Measurements from ENCODE around the gene IVD. TPM values are rescaled to one million over a fixed set of nuclear protein-coding genes. Genes with fewer than 3 reads are reported as not detected.

Gene IVD
- total RNA-seq, 1 experiment from 2014 or later: 22.3 TPM

DNA sequence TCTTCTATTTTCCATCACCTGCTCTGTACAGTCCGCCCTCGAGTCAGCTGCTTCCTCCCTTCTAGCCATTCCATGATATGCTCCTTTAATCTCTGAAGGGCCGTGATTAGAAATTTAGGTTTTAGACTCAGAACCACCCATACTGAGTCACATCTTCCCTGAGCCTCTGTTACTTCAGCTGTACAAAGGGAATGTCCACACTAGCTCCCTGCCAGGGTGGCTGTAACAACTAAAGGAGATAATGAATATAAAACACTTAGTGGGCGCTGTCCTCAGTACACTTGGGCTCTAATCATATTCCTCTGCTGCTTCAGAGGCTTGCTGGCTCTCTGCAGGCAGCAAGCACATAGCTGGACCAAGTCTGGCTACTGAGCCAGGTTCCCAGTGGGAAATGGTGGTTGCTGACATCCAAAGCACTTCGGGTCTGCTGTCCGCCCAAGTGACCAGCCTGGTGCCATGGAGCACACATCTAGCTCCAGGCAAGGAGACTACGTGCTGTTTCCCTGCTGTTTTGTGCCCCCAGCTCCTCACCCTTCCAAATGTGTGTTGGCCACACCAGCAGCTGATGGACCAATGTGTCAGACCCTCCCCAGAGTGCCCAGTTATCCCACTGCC is 64.3 kb downstream of the IVD start:
- Histone ChIP-seq H3K4me3 (no peak overlapping the region), H3K27ac (peak overlapping the region; percentile 74), H3K36me3 (peaks cover 34% of the 10 kb centered on the region), H3K9me3 (replicated peaks) (no peaks in the 10 kb centered on the region), H3K4me1 (replicated peaks) (peaks cover 37% of the 10 kb centered on the region), H3K27me3 (replicated peaks) (no peaks in the 10 kb centered on the region)
- DNase-seq (ENCODE audit: low read depth in 1 of 2, low spot score in 2 of 2): peak in 1 of 2 experiments; percentile 12

DNA sequence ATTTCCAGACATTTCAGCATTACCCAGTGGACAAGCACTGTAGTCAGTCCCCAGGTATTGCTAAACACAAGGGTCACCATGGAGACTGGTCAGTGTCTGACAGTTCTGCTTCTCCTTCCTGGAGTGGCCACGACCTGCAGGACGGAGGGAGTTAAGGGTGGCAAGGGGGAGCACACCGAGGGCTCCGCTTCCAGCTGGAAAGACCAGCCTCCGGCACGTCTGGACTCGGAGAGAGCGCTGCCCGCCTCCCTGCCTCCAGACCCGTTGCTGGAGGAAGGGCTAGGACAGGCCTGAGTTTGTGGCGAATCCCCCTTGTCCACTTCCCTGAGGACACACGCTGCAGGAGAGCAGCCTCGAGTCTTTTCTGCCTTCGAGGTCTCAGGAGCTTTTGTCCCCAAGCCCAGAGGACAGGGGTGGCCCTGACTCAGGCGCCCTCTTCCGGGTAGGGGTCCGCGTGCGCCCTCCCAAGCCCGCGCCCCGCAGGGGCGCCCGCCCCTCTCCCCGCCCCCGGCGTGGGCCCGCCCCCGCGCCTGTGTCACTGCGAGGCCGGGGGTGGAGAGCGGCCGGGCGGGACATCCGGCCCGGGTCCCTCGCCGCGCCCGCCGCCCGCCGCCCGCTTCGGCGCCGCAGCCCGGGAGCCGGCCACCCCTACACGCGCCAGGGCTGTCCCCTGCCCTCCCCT is 65.0 kb downstream of the IVD start, which contains the start of gene CHST14:
Gene CHST14 (plus strand): TSS at position 562 of the 682 bp plus-strand sequence. CDS start 230 bp downstream, outside the sequence.
- DNase-seq (ENCODE audit: low read depth in 1 of 2, low spot score in 2 of 2): peak; percentile 63 to 68
- Histone ChIP-seq H3K4me1 (replicated peaks) (peaks cover 37% of the 10 kb centered on the region), H3K27ac (peak within 1 kb of the TSS; percentile 74), H3K4me3 (peak within 1 kb of the TSS; percentile 73), H3K36me3 (peaks cover 28% of the 10 kb centered on the region), H3K27me3 (replicated peaks) (no peaks in the 10 kb centered on the region), H3K9me3 (replicated peaks) (no peaks in the 10 kb centered on the region)

Other genes starting within 250 kb of the IVD start
- gene BUB1B, start 244.7 kb upstream of the IVD start, total RNA-seq (2014; rRNA removed; shearing (Covaris generic)): 74.1 and 91.0 TPM in 2 replicates
- gene PAK6, start 166.7 kb upstream of the IVD start, total RNA-seq (2014; rRNA removed; shearing (Covaris generic)): 0.05 and 0.09 TPM in 2 replicates
- 11.4 and 13.6 TPM in 2 replicates for gene ANKRD63, start 122.7 kb upstream of the IVD start, total RNA-seq (2014; rRNA removed; shearing (Covaris generic))
- 34.8 and 61.9 TPM in 2 replicates for gene PLCB2, start 97.9 kb upstream of the IVD start, total RNA-seq (2014; rRNA removed; shearing (Covaris generic))
- 89.8 and 101 TPM in 2 replicates for gene INAFM2, start 82.1 kb upstream of the IVD start, total RNA-seq (2014; rRNA removed; shearing (Covaris generic))
- gene CCDC9B, start 64.9 kb upstream of the IVD start, total RNA-seq (2014; rRNA removed; shearing (Covaris generic)): 29.5 and 39.0 TPM in 2 replicates
- not detected in 2 replicates for gene PHGR1, start 54.8 kb upstream of the IVD start, total RNA-seq (2014; rRNA removed; shearing (Covaris generic))
- 0.21 and 0.28 TPM in 2 replicates for gene DISP2, start 47.6 kb upstream of the IVD start, total RNA-seq (2014; rRNA removed; shearing (Covaris generic))
- gene KNSTRN, start 23.1 kb upstream of the IVD start, total RNA-seq (2014; rRNA removed; shearing (Covaris generic)): 63.7 and 96.6 TPM in 2 replicates
- gene BAHD1, start 35.2 kb downstream of the IVD start, total RNA-seq (2014; rRNA removed; shearing (Covaris generic)): 8.4 and 11.4 TPM in 2 replicates
- gene CHST14, start 65.2 kb downstream of the IVD start, total RNA-seq (2014; rRNA removed; shearing (Covaris generic)): 28.7 and 30.2 TPM in 2 replicates
- gene CCDC32, start 159.2 kb downstream of the IVD start, total RNA-seq (2014; rRNA removed; shearing (Covaris generic)): 20.2 and 24.4 TPM in 2 replicates
- gene RPUSD2, start 163.5 kb downstream of the IVD start, total RNA-seq (2014; rRNA removed; shearing (Covaris generic)): 16.4 and 25.9 TPM in 2 replicates
- 83.2 and 88.4 TPM in 2 replicates for gene KNL1, start 188.5 kb downstream of the IVD start, total RNA-seq (2014; rRNA removed; shearing (Covaris generic))

Measured in SJSA1 (cell line).